Measurements from ENCODE around the gene LTBP3. TPM values are rescaled to one million over a fixed set of nuclear protein-coding genes. Genes with fewer than 3 reads are reported as not detected.

The LTBP3 gene
- total RNA-seq, 2 experiments from 2014 or later = 39.7 to 45.7 TPM

GRCh38 chr11:65546217-65546958, 11.8 kb downstream of the LTBP3 start:
- intact Hi-C loops (cut with micrococcal nuclease) = loop anchor here (1.0 kb wide), 1 partner anchor 24 kb away; the partner anchor contains the start of gene ZNRD2
- Mint-ChIP-seq H3K4me3 (peak overlapping the region; percentile 71), H3K4me1 (ENCODE audit: low read depth) (peaks cover 36% of the 10 kb centered on the region), H3K27ac (peak overlapping the region; percentile 72), H3K36me3 (ENCODE audit: low read depth) (peaks cover 9% of the 10 kb centered on the region), H3K9me3 (no peaks in the 10 kb centered on the region), H3K27me3 (ENCODE audit: low read depth) (no peaks in the 10 kb centered on the region)
- CTCF ChIA-PET = interaction anchor here (0.6 to 1.4 kb wide), 4 partner anchors 20 to 179 kb away, joined by 3 to 5 read pairs (median 4); no protein-coding TSS in a partner anchor
- DNase-seq = peak; percentile 98

DNA sequence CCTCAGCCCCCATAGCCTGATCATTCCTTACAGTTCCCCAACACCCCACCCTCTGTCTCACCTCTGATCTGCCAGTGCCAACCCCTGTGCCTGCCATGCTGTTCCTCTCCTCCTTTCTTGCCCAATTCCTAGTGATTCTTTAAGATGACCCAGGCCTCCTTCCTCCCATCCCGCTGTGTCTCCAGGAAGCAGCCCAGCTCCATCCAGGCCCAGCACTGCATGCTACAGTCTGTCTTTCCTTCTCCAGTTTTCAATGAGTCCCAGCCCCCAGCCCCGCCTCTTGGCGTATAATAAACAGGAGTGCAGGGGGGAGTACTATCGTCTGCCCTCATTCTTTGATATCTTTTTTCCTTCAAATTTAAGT, 12.3 kb downstream of the LTBP3 start:
- peak overlapping the region; percentile 39 for H3K27ac Mint-ChIP-seq
- H3K4me1 Mint-ChIP-seq (ENCODE audit: low read depth) = peaks cover 39% of the 10 kb centered on the region
- CTCF ChIA-PET = interaction anchor here (0.6 kb wide), 1 partner anchor 179 kb away, joined by 4 read pairs; no protein-coding TSS in a partner anchor
- no peaks in the 10 kb centered on the region for H3K27me3 Mint-ChIP-seq (ENCODE audit: low read depth)
- no peak for DNase-seq
- intact Hi-C loops (cut with micrococcal nuclease) = loop anchor here (1.0 kb wide), 1 partner anchor 24 kb away; the partner anchor contains the start of gene ZNRD2
- H3K36me3 Mint-ChIP-seq (ENCODE audit: low read depth) = peaks cover 7% of the 10 kb centered on the region
- H3K9me3 Mint-ChIP-seq = no peaks in the 10 kb centered on the region
- peak overlapping the region; percentile 71 for H3K4me3 Mint-ChIP-seq

GRCh38 chr11:65542738-65543390, 15.3 kb downstream of the LTBP3 start:
- Mint-ChIP-seq H3K27ac (no peak overlapping the region), H3K27me3 (ENCODE audit: low read depth) (no peaks in the 10 kb centered on the region), H3K4me3 (no peak overlapping the region), H3K36me3 (ENCODE audit: low read depth) (no peaks in the 10 kb centered on the region), H3K9me3 (no peaks in the 10 kb centered on the region), H3K4me1 (ENCODE audit: low read depth) (peaks cover 29% of the 10 kb centered on the region)
- intact Hi-C loops (cut with micrococcal nuclease) = no loop called here
- CTCF ChIA-PET = interaction anchor here (3.3 to 4.0 kb wide), 4 partner anchors 28 to 51 kb away, joined by 19 to 86 read pairs (median 32); partner anchors contain the start of genes EHBP1L1, FAM89B and ZNRD2
- no peak for DNase-seq

DNA sequence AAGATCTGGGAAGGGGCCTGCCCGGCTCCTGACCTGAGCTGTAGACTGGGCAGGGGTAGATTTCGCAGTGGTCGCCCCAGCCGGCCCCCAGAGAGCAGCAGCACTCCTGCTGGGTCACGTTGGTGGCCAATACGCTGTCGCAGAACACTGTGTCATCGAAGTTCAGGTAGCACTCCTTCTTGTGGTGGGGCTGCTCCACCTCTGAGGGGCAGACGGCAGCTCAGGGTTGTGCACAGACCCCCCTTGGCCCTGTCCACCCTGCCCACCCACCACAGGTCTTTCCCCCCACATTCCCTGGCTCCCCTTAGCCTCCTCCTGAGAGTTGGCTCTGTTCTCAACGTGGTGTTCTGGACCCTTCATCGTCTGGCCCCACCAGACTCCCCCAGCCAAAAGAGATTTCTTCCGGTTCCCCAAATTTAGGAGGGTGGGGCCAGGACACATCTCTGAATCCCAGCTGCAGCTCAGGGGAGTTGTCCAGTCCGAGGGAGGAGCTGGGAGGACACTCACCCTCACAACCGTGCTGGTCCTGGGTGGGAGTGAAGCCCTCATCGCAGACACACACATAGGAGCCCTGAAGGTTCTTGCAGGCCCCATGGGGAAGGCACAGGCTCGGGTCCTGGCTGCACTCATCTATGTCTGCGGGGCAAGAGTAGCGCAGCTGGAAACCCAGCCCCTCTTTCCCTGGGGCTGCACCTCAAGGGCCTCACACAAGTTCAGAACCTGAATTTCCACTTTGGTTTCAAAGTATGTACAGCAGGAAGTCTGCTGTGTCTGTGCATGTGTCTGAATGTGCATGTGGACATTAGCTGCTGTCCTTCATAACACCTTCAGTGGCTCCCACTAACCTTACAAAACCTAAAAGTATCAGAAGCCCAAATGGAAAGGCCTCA, 16.8 kb downstream of the LTBP3 start:
- DNase-seq = no peak
- Mint-ChIP-seq H3K27ac (peak overlapping the region; percentile 82), H3K4me1 (ENCODE audit: low read depth) (peaks cover 23% of the 10 kb centered on the region), H3K9me3 (no peaks in the 10 kb centered on the region), H3K4me3 (peak overlapping the region; percentile 80), H3K27me3 (ENCODE audit: low read depth) (no peaks in the 10 kb centered on the region), H3K36me3 (ENCODE audit: low read depth) (peaks cover 1% of the 10 kb centered on the region)
- intact Hi-C loops (cut with micrococcal nuclease) = loop anchor here (1.0 to 2.0 kb wide), 3 partner anchors 11 to 52 kb away; no protein-coding TSS in a partner anchor
- CTCF ChIA-PET = interaction anchor here (0.7 to 4.0 kb wide), 26 partner anchors 8 to 167 kb away, joined by 3 to 86 read pairs (median 7); partner anchors contain the start of genes EHBP1L1, FAM89B, KCNK7 and RELA

- no peaks in the 10 kb centered on the region for H3K9me3 Mint-ChIP-seq
- peak; percentile 93 for DNase-seq
- peaks cover 16% of the 10 kb centered on the region for H3K4me1 Mint-ChIP-seq (ENCODE audit: low read depth)
- CTCF ChIA-PET = interaction anchor here (0.7 to 4.0 kb wide), 25 partner anchors 8 to 166 kb away, joined by 3 to 86 read pairs (median 8); partner anchors contain the start of genes EHBP1L1, FAM89B, KCNK7 and RELA
- intact Hi-C loops (cut with micrococcal nuclease) = loop anchor here (1.0 to 2.0 kb wide), 7 partner anchors 12 to 158 kb away; partner anchors contain the start of genes MAP3K11, SLC25A45 and ZNRD2
- H3K4me3 Mint-ChIP-seq = peak overlapping the region; percentile 80
- H3K27ac Mint-ChIP-seq = peak overlapping the region; percentile 82
- H3K27me3 Mint-ChIP-seq (ENCODE audit: low read depth) = no peaks in the 10 kb centered on the region
- H3K36me3 Mint-ChIP-seq (ENCODE audit: low read depth) = peaks cover 1% of the 10 kb centered on the region
Observed at GRCh38 chr11:65540290-65541092, 17.7 kb downstream of the LTBP3 start.

- Mint-ChIP-seq H3K27ac (no peak overlapping the region), H3K27me3 (ENCODE audit: low read depth) (no peaks in the 10 kb centered on the region), H3K36me3 (ENCODE audit: low read depth) (peaks cover 1% of the 10 kb centered on the region), H3K4me3 (peak overlapping the region; percentile 80), H3K9me3 (no peaks in the 10 kb centered on the region), H3K4me1 (ENCODE audit: low read depth) (peaks cover 16% of the 10 kb centered on the region)
- DNase-seq = no peak
- intact Hi-C loops (cut with micrococcal nuclease) = loop anchor here (1.0 to 2.0 kb wide), 5 partner anchors 17 to 158 kb away; partner anchors contain the start of genes MAP3K11, SLC25A45 and ZNRD2
- CTCF ChIA-PET = interaction anchor here (0.7 to 4.0 kb wide), 18 partner anchors 9 to 119 kb away, joined by 3 to 86 read pairs (median 12); partner anchors contain the start of genes EHBP1L1, FAM89B, KCNK7 and SCYL1
Observed at GRCh38 chr11:65539744-65540289, 18.3 kb downstream of the LTBP3 start.

- intact Hi-C loops (cut with micrococcal nuclease) = no loop called here
- DNase-seq = no peak
- H3K36me3 Mint-ChIP-seq (ENCODE audit: low read depth) = peaks cover 1% of the 10 kb centered on the region
- H3K4me3 Mint-ChIP-seq = no peak overlapping the region
- H3K27me3 Mint-ChIP-seq (ENCODE audit: low read depth) = no peaks in the 10 kb centered on the region
- peaks cover 16% of the 10 kb centered on the region for H3K4me1 Mint-ChIP-seq (ENCODE audit: low read depth)
- H3K27ac Mint-ChIP-seq = no peak overlapping the region
- H3K9me3 Mint-ChIP-seq = no peaks in the 10 kb centered on the region
- CTCF ChIA-PET = interaction anchor here (2.5 to 4.0 kb wide), 8 partner anchors 9 to 67 kb away, joined by 8 to 86 read pairs (median 22); partner anchors contain the start of genes FAM89B, SCYL1 and ZNRD2
Observed at GRCh38 chr11:65538915-65539743, 19.0 kb downstream of the LTBP3 start.

- intact Hi-C loops (cut with micrococcal nuclease) = no loop called here
- H3K9me3 Mint-ChIP-seq = no peaks in the 10 kb centered on the region
- no peak overlapping the region for H3K27ac Mint-ChIP-seq
- no peak overlapping the region for H3K4me3 Mint-ChIP-seq
- peaks cover 14% of the 10 kb centered on the region for H3K4me1 Mint-ChIP-seq (ENCODE audit: low read depth)
- no peaks in the 10 kb centered on the region for H3K27me3 Mint-ChIP-seq (ENCODE audit: low read depth)
- DNase-seq = no peak
- CTCF ChIA-PET = no interaction called here
- H3K36me3 Mint-ChIP-seq (ENCODE audit: low read depth) = peaks cover 1% of the 10 kb centered on the region
Observed at GRCh38 chr11:65538232-65538914, 19.8 kb downstream of the LTBP3 start.

GRCh38 chr11:65537620-65538231, 20.4 kb downstream of the LTBP3 start:
- Mint-ChIP-seq H3K4me1 (ENCODE audit: low read depth) (peaks cover 14% of the 10 kb centered on the region), H3K27ac (no peak overlapping the region), H3K36me3 (ENCODE audit: low read depth) (peaks cover 3% of the 10 kb centered on the region), H3K9me3 (no peaks in the 10 kb centered on the region), H3K27me3 (ENCODE audit: low read depth) (no peaks in the 10 kb centered on the region), H3K4me3 (peak overlapping the region; percentile 6)
- CTCF ChIA-PET = interaction anchor here (1.2 kb wide), 1 partner anchor 50 kb away, joined by 3 read pairs; no protein-coding TSS in a partner anchor
- DNase-seq = no peak
- intact Hi-C loops (cut with micrococcal nuclease) = no loop called here
